Astrocyte (in vitro differentiated cells and primary cell): ENCODE results near the gene NOL7.

Experiments used
- EZH2 ChIP-seq: IDR thresholded peaks from 2 replicates; pipeline ENCODE4 v1.6.1; 2012; ENCODE audit warnings: mild to moderate bottlenecking, low read length, inconsistent platforms; ENCODE audit not compliant: insufficient read depth
- TF ChIP-seq, protein P1 (sequence below): IDR thresholded peaks from 2 replicates; pipeline ENCODE4 v1.5.1; 2011; ENCODE audit warnings: low read depth, mild to moderate bottlenecking, inconsistent platforms, low read length, moderate library complexity; ENCODE audit not compliant: insufficient read depth

DNA sequence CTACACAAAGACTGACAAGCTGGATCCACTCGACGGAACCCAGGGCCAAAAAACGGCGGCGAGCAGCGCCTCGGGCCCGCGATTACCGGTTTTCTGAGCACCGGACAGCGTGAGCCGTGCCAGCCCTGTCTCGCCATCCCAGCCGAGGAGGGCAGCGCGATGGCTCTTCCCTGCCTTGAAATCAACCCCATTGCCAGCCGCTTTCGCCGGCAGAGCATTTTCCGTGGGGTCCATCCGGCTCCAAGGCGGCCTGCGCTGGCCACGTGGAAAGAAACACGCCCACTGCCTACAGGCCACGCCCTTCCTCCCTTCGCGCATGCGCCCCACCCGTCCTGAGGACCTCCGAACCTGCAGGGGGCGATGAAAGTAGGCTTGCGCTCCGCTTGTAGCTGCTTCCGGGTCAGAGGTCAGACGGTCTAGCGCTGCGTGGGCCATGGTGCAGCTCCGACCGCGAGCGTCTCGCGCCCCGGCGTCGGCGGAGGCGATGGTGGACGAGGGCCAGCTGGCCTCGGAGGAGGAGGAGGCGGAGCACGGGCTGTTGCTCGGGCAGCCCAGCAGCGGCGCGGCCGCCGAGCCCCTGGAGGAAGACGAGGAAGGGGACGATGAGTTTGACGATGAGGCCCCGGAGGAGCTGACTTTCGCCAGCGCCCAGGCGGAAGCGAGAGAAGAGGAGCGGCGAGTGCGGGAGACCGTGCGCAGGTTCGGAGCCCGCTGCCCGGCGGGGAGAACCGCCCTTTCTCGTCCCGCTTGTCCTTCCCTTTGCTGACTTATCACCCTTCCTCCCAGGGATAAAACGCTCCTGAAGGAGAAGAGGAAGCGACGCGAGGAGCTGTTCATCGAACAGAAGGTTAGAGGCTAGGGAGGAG is at the start of gene NOL7:
- TF ChIP-seq, protein P1, sequence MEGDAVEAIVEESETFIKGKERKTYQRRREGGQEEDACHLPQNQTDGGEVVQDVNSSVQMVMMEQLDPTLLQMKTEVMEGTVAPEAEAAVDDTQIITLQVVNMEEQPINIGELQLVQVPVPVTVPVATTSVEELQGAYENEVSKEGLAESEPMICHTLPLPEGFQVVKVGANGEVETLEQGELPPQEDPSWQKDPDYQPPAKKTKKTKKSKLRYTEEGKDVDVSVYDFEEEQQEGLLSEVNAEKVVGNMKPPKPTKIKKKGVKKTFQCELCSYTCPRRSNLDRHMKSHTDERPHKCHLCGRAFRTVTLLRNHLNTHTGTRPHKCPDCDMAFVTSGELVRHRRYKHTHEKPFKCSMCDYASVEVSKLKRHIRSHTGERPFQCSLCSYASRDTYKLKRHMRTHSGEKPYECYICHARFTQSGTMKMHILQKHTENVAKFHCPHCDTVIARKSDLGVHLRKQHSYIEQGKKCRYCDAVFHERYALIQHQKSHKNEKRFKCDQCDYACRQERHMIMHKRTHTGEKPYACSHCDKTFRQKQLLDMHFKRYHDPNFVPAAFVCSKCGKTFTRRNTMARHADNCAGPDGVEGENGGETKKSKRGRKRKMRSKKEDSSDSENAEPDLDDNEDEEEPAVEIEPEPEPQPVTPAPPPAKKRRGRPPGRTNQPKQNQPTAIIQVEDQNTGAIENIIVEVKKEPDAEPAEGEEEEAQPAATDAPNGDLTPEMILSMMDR, result peak; percentile 69
- TF ChIP-seq EZH2, result no peak
